CD4-positive, alpha-beta T cell treated with Interleukin-15 for 4 hours (primary cell): Measurements from ENCODE around the gene TSGA10IP.

Experiments used
- DNase-seq: peaks from one replicate; pipeline ENCODE4 v3.0.0-alpha.2; 2020; ENCODE audit warnings: low spot score

Gene TSGA10IP

DNA sequence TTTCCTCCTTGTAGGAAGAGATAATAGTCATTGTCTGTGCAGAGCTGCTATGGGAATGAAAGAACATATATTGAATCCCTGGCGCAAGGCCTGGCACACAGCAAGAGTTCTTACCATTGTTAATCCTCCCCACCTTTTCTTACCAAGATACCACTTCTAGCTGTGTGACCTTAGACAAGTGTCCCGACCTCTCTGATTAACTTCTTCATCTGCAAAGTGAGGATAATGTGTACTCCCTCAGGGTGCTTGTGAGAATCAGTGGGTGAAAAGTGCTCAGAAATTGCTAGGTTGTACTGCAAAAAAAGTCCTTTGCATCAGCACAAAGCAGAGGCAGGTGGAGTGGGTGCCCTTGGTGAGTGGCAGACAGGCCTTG lies 62.8 kb downstream of the TSGA10IP start:
- DNase-seq = no peak

GRCh38 chr11:66008468-66009101 lies 63.3 kb downstream of the TSGA10IP start:
- DNase-seq = no peak
